RWPE2 (cell line): ENCODE data around the gene BRD1.
A peak's percentile ranks its signal among the peaks of the same experiment; 100 is the strongest.

Experiments
- ATAC-seq: fragments of 200-7000 bp; cut with Tn5 transposase; 3 replicates; pipeline ENCODE4 v1.9.1; 2021; ENCODE audit warnings: low read depth
- DNase-seq: peaks from one replicate; pipeline ENCODE4 v3.0.0-alpha.2; 2020; ENCODE audit warnings: low spot score
- H3K27ac ChIP-seq: fragments of 450-650 bp; 2 replicates; pipeline ENCODE4 v1.5.1; 2017; ENCODE audit warnings: mild to moderate bottlenecking; ENCODE audit not compliant: poor library complexity, severe bottlenecking
- H3K27me3 ChIP-seq: fragments of 250-450 bp; sonication (Bioruptor Pico); 2 replicates; pipeline ENCODE4 v1.5.1; 2021; ENCODE audit warnings: mild to moderate bottlenecking, moderate library complexity; ENCODE audit not compliant: insufficient read depth, poor library complexity, severe bottlenecking
- H3K36me3 ChIP-seq: fragments of 250-450 bp; sonication (Bioruptor Pico); 2 replicates; pipeline ENCODE4 v1.5.1; 2020; ENCODE audit warnings: low read depth, mild to moderate bottlenecking, moderate library complexity
- H3K4me1 ChIP-seq: fragments of 250-450 bp; sonication (Bioruptor Pico); 2 replicates; pipeline ENCODE4 v1.5.1; 2021; ENCODE audit warnings: mild to moderate bottlenecking, moderate library complexity; ENCODE audit not compliant: insufficient read depth, poor library complexity, severe bottlenecking
- H3K4me3 ChIP-seq: fragments of 250-450 bp; sonication (Bioruptor Pico); 2 replicates; pipeline ENCODE4 v1.5.1; 2021; ENCODE audit warnings: mild to moderate bottlenecking, moderate library complexity; ENCODE audit not compliant: severe bottlenecking
- H3K9me3 ChIP-seq: fragments of 250-450 bp; sonication (Bioruptor Pico); 2 replicates; pipeline ENCODE4 v1.5.1; 2021; ENCODE audit warnings: mild to moderate bottlenecking, moderate library complexity; ENCODE audit not compliant: severe bottlenecking
- TF ChIP-seq, protein P1 (sequence below): fragments of 450-650 bp; IDR thresholded peaks from one replicate; pipeline ENCODE4 v1.5.1; 2017; ENCODE audit warnings: mild to moderate bottlenecking, moderate library complexity; ENCODE audit not compliant: poor library complexity, severe bottlenecking

The BRD1 gene

DNA sequence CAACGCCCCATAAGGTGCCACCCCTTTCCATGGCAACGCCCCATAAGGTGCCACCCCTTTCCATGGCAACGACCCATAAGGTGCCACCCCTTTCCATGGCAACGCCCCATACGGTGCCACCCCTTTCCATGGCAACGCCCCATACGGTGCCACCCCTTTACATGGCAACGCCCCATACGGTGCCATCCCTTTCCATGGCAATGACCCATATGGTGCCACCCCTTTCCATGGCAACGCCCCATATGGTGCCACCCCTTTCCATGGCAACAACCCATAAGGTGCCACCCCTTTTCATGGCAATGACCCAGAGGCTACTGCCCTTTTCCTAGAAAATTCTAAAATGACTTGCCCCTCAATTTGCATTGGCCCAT is 72.1 kb downstream of the BRD1 start:
- no peak overlapping the region for H3K4me3 ChIP-seq
- no peak overlapping the region for H3K27ac ChIP-seq
- DNase-seq = no peak
- ATAC-seq = no peak
- no peaks in the 10 kb centered on the region for H3K9me3 ChIP-seq
- TF ChIP-seq, protein P1, sequence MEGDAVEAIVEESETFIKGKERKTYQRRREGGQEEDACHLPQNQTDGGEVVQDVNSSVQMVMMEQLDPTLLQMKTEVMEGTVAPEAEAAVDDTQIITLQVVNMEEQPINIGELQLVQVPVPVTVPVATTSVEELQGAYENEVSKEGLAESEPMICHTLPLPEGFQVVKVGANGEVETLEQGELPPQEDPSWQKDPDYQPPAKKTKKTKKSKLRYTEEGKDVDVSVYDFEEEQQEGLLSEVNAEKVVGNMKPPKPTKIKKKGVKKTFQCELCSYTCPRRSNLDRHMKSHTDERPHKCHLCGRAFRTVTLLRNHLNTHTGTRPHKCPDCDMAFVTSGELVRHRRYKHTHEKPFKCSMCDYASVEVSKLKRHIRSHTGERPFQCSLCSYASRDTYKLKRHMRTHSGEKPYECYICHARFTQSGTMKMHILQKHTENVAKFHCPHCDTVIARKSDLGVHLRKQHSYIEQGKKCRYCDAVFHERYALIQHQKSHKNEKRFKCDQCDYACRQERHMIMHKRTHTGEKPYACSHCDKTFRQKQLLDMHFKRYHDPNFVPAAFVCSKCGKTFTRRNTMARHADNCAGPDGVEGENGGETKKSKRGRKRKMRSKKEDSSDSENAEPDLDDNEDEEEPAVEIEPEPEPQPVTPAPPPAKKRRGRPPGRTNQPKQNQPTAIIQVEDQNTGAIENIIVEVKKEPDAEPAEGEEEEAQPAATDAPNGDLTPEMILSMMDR = no peak
- no peaks in the 10 kb centered on the region for H3K27me3 ChIP-seq
- no peaks in the 10 kb centered on the region for H3K4me1 ChIP-seq
- no peaks in the 10 kb centered on the region for H3K36me3 ChIP-seq

DNA sequence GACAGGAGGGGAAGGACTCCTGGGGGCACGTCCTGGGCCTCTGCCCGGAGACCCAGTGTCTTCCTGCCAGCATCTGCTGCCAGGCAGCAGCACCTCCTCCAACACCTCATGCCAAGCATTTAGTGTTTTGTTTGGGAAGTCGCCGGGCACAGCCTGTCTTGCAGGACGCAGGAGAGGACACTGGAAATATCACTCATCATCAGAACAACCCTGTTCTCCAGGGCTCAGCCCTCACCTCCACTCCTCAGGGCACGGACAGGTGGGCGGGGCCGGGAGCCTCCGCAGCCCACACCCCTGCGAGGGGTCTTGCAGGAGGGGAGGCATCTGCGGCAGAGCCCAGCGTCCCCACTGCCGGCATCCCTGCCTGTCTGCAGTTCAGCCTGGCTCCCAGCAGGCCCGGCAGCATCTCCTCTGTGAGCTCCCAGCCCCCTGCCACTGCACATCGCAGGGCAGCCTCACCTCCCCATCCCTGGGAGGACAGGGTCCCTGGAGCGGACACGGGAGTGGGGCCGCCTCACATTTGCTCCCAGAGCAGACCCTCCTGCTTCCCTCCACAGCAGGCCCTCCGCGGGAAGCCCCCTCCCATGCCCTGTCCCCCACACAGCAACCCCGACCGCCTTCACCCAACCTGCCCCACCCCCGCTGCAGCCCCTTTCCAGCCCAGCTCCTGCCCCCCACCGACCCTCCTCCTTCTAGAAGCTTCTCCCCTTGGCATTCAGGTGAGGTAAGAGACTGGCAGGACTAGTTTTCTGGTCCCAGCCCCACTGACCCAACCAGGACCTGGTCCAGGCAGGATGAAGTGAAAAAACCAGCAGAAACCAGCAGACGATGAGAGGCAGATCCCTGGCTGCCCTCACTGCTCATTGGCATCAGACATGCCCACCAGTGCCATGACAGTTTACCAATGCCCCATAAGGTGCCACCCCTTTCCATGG is 72.7 kb downstream of the BRD1 start:
- Histone ChIP-seq H3K27me3 (no peaks in the 10 kb centered on the region), H3K36me3 (no peaks in the 10 kb centered on the region), H3K4me3 (no peak overlapping the region), H3K4me1 (no peaks in the 10 kb centered on the region), H3K27ac (no peak overlapping the region), H3K9me3 (no peaks in the 10 kb centered on the region)
- ATAC-seq (peak; percentile 35; the same call in 1 of the 3 replicates), DNase-seq (peak; percentile 45)
- TF ChIP-seq, protein P1 = no peak

DNA sequence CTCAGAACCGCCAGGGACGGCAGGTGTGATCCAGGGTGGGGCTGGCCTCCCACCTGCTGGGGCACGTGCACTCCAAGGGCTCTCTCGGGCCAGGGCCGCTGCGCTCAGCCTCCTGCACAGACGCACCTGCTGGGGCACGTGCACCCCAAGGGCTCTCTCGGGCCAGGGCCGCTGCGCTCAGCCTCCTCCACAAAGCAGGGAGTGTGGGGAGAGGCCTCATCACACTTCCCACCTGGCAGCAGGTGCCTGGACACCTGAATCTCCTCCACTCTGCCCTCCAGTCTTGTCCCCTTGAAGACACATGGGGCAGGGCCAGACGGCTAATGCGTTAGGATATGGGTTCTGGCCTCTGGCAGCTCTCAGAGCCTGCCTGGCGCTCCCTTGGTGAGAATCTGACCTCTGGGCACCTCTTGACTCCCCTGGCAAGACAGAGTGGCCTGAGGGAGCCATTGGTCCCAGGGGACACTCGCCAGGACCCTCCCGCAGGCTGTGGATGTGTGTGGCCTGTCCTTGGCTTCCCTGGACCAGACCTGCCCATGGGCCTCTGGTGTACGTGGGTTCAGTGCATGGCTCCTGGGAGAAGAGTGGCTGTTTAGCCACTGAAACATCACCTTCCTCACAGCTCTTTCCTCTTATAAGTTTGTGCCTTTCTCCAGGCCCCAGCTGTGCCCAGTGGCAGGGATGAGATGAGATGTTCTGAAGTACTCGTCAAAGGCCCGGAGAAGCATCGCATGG is 73.5 kb downstream of the BRD1 start:
- Histone ChIP-seq H3K4me1 (no peaks in the 10 kb centered on the region), H3K27me3 (no peaks in the 10 kb centered on the region), H3K27ac (no peak overlapping the region), H3K4me3 (no peak overlapping the region), H3K9me3 (no peaks in the 10 kb centered on the region), H3K36me3 (no peaks in the 10 kb centered on the region)
- ATAC-seq = no peak; the same call in 2 of the 3 replicates
- TF ChIP-seq, protein P1 = no peak
- no peak for DNase-seq

DNA sequence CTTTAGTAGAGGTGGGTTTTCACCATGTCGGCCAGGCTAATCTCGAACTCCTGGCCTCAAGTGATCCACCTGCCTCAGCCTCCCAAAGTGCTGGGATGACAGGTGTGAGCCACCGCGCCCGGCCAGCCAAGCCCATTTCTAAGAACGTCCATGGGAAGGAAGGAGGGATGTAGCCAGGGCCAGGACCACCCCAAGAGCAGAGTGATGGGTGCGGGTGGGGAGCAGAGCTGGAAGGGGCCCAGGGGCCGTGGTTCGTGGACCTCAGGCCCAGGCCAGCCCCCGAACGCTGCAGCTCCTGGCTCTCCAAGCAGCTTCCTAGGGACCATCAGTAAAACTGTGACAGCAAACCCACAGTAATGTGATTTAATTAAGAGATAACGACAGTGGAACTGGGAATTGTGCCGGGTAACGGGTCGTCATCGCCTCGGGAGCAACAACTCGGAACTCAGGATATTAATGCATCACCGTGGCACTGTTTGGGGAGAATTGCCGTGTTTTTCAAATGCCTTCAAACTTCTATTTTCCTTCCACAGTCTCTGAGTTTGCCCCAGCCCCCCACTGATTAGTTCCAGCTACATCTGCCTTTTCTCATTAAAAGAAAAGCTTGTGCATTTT is 74.3 kb downstream of the BRD1 start:
- DNase-seq = no peak
- H3K9me3 ChIP-seq = no peaks in the 10 kb centered on the region
- ATAC-seq = no peak
- H3K36me3 ChIP-seq = no peaks in the 10 kb centered on the region
- no peak overlapping the region for H3K4me3 ChIP-seq
- no peak overlapping the region for H3K27ac ChIP-seq
- no peaks in the 10 kb centered on the region for H3K4me1 ChIP-seq
- H3K27me3 ChIP-seq = no peaks in the 10 kb centered on the region
- TF ChIP-seq, protein P1 = no peak
